Keratinocyte (primary cell): ENCODE data around the gene GRAMD1B. TPM values are rescaled to one million over a fixed set of nuclear protein-coding genes. Genes with fewer than 3 reads are reported as not detected.

Experiments
- DNase-seq: peaks from one replicate; pipeline ENCODE4 v3.0.0-alpha.2; 2011; ENCODE audit warnings: low read depth, missing footprints, low spot score
- FAIRE-seq: peaks from 2 replicates; lab custom pipeline; 2011; peaks lifted over from hg19 to GRCh38; lab: Jason Lieb, UNC
- H2AFZ ChIP-seq: 2 replicates; pipeline ENCODE4 v1.6.0; 2012; ENCODE audit warnings: low read length, control low read depth, inconsistent platforms; ENCODE audit not compliant: control insufficient read depth
- H3K27ac ChIP-seq: 2 replicates; pipeline ENCODE4 v1.5.1; 2011; ENCODE audit warnings: low read length; ENCODE audit not compliant: control insufficient read depth, insufficient read depth
- H3K27me3 ChIP-seq: 3 replicates; pipeline ENCODE4 v1.6.0; 2011; ENCODE audit warnings: low read length; ENCODE audit not compliant: control insufficient read depth, insufficient read depth; ENCODE audit errors: extremely low read depth
- H3K36me3 ChIP-seq, 2 experiments: 2 replicates in 1 of 2; 3 replicates in 1 of 2; pipeline ENCODE4 v1.5.1; 2011; ENCODE audit warnings: low read length in 2 of 2, mild to moderate bottlenecking in 1 of 2; ENCODE audit not compliant: control insufficient read depth in 2 of 2, insufficient read depth in 2 of 2; ENCODE audit errors: extremely low read depth in 1 of 2
- H3K4me1 ChIP-seq: 3 replicates; pipeline ENCODE4 v1.5.1; 2011; ENCODE audit warnings: low read length; ENCODE audit not compliant: control insufficient read depth, insufficient read depth; ENCODE audit errors: extremely low read depth
- H3K4me2 ChIP-seq: 3 replicates; pipeline ENCODE4 v1.6.0; 2011; ENCODE audit warnings: low read depth, low read length; ENCODE audit not compliant: control insufficient read depth, insufficient read depth; ENCODE audit errors: extremely low read depth
- H3K4me3 ChIP-seq, 3 experiments: fragments of 200-600 bp in 1 of 3; sonication (generic) in 1 of 3; 2 replicates in 2 of 3; 3 replicates in 1 of 3; pipeline ENCODE4 v1.5.1; 2011 to 2016; ENCODE audit warnings: low read length in 3 of 3, mild to moderate bottlenecking in 3 of 3, control low read depth in 2 of 3, inconsistent platforms in 1 of 3, low read depth in 1 of 3, mixed read lengths in 1 of 3, mixed run types in 1 of 3, moderate library complexity in 1 of 3; ENCODE audit not compliant: control insufficient read depth in 2 of 3, insufficient read depth in 2 of 3; ENCODE audit errors: extremely low read depth in 1 of 3
- H3K79me2 ChIP-seq: 2 replicates; pipeline ENCODE4 v1.6.0; 2012; ENCODE audit warnings: low read length; ENCODE audit not compliant: control insufficient read depth, insufficient read depth
- H3K9ac ChIP-seq: 3 replicates; pipeline ENCODE4 v1.6.0; 2011; ENCODE audit warnings: low read length; ENCODE audit not compliant: control insufficient read depth, insufficient read depth; ENCODE audit errors: extremely low read depth
- H3K9me1 ChIP-seq: 3 replicates; pipeline ENCODE4 v1.6.0; 2011; ENCODE audit warnings: low read length; ENCODE audit not compliant: control insufficient read depth, insufficient read depth; ENCODE audit errors: extremely low read depth
- H3K9me3 ChIP-seq: 2 replicates; pipeline ENCODE4 v1.5.1; 2012; ENCODE audit warnings: low read depth, low read length; ENCODE audit not compliant: control insufficient read depth
- H4K20me1 ChIP-seq: 3 replicates; pipeline ENCODE4 v1.6.0; 2011; ENCODE audit warnings: low read length; ENCODE audit not compliant: control insufficient read depth, insufficient read depth; ENCODE audit errors: extremely low read depth
- CTCF ChIP-seq, 3 experiments: IDR thresholded peaks in 1 of 3; conservative IDR thresholded peaks in 1 of 3; optimal IDR thresholded peaks in 1 of 3; 2 replicates in 2 of 3; 3 replicates in 1 of 3; pipeline versions ENCODE3 to v1.5.1; 2011; ENCODE audit warnings: low read length in 3 of 3, mild to moderate bottlenecking in 3 of 3, moderate library complexity in 2 of 3, control low read depth in 1 of 3, inconsistent platforms in 1 of 3; ENCODE audit not compliant: insufficient read depth in 2 of 3; ENCODE audit errors: extremely low read depth in 1 of 3
- EZH2 ChIP-seq: IDR thresholded peaks from one replicate; pipeline ENCODE4 v1.6.1; 2012; ENCODE audit warnings: inconsistent platforms, mild to moderate bottlenecking, low read length, moderate library complexity
- dilution Hi-C: fragments of 300-500 bp; cut with MboI; formaldehyde crosslinking; loops from one replicate; pipeline ENCODE4 v1.7.0; 2020; ENCODE audit warnings: low sequenced_read_pairs; ENCODE audit not compliant: extremely low pct_ligation_motif_present
- polyA plus RNA-seq, 5 experiments: library from polyadenylated mRNA; depleted of rRNA in 3 of 5; stranded (reverse) in 3 of 5; stranded (forward) in 1 of 5; unstranded in 1 of 5; fragments of >200 nt; gene quantifications; 1 replicate in 1 of 5; 2 replicates in 3 of 5; 3 replicates in 1 of 5; pipeline versions ENCODE4 v1.2.1 to v1.2.3, GENCODE V29; 2011 to 2012; ENCODE audit warnings: missing spikeins in 2 of 5, low read depth in 1 of 5, low replicate concordance in 1 of 5

The GRAMD1B gene
- polyA plus RNA-seq, 1 donor (not counting 4 experiments of a cell fraction or from before 2014, with no cell fraction given) = 0.04 TPM

- no peaks in the 10 kb centered on the region for H3K4me1 ChIP-seq
- no peak overlapping the region for H2AFZ ChIP-seq
- no peak overlapping the region for H3K4me3 ChIP-seq
- no peaks in the 10 kb centered on the region for H3K79me2 ChIP-seq
- H3K9ac ChIP-seq = no peak overlapping the region
- dilution Hi-C loops = no loop called here
- H3K4me2 ChIP-seq = no peak overlapping the region
- FAIRE-seq (no peak), DNase-seq (no peak)
- H3K36me3 ChIP-seq = no peaks in the 10 kb centered on the region
- H3K9me1 ChIP-seq = no peaks in the 10 kb centered on the region
- no peaks in the 10 kb centered on the region for H3K9me3 ChIP-seq
- no peak overlapping the region for H3K27ac ChIP-seq
- H3K27me3 ChIP-seq = peaks cover 20% of the 10 kb centered on the region
- no peaks in the 10 kb centered on the region for H4K20me1 ChIP-seq
- no peak for TF ChIP-seq EZH2
- TF ChIP-seq CTCF (optimal IDR thresholded peaks at IDR 0.05 in 1 of 3, IDR thresholded peaks at IDR 0.05 in 1 of 3, conservative IDR thresholded peaks at IDR 0.05 in 1 of 3; ENCODE audit: extremely low read depth in 1 of 3, insufficient read depth in 2 of 3, low read length in 3 of 3) = no peak
Measured at GRCh38 chr11:123585206-123585605, 155.1 kb downstream of the GRAMD1B start.

- H3K4me3 ChIP-seq = no peak overlapping the region
- no peak overlapping the region for H3K27ac ChIP-seq
- H3K9me1 ChIP-seq = no peaks in the 10 kb centered on the region
- dilution Hi-C loops = no loop called here
- H3K9ac ChIP-seq = no peak overlapping the region
- no peaks in the 10 kb centered on the region for H3K9me3 ChIP-seq
- no peak overlapping the region for H2AFZ ChIP-seq
- H3K27me3 ChIP-seq = peaks cover 20% of the 10 kb centered on the region
- no peak overlapping the region for H3K4me2 ChIP-seq
- TF ChIP-seq CTCF (optimal IDR thresholded peaks at IDR 0.05 in 1 of 3, IDR thresholded peaks at IDR 0.05 in 1 of 3, conservative IDR thresholded peaks at IDR 0.05 in 1 of 3; ENCODE audit: extremely low read depth in 1 of 3, insufficient read depth in 2 of 3, low read length in 3 of 3) (no peak), EZH2 (no peak)
- H3K36me3 ChIP-seq = no peaks in the 10 kb centered on the region
- FAIRE-seq (no peak), DNase-seq (no peak)
- H3K4me1 ChIP-seq = no peaks in the 10 kb centered on the region
- no peaks in the 10 kb centered on the region for H4K20me1 ChIP-seq
- H3K79me2 ChIP-seq = no peaks in the 10 kb centered on the region
Measured at GRCh38 chr11:123585706-123586105, 155.6 kb downstream of the GRAMD1B start.
